Ishikawa (cell line): ENCODE data around the gene CRPPA.

ENCODE experiments used
- CREB1 ChIP-seq: IDR thresholded peaks from 2 replicates; pipeline ENCODE4 v1.6.1; 2012; ENCODE audit warnings: low read depth
- EGR1 ChIP-seq: IDR thresholded peaks from 2 replicates; pipeline ENCODE4 v1.6.1; 2012
- TAF1 ChIP-seq: IDR thresholded peaks from 2 replicates; pipeline ENCODE4 v1.6.1; 2012; ENCODE audit warnings: low read depth, mild to moderate bottlenecking

DNA sequence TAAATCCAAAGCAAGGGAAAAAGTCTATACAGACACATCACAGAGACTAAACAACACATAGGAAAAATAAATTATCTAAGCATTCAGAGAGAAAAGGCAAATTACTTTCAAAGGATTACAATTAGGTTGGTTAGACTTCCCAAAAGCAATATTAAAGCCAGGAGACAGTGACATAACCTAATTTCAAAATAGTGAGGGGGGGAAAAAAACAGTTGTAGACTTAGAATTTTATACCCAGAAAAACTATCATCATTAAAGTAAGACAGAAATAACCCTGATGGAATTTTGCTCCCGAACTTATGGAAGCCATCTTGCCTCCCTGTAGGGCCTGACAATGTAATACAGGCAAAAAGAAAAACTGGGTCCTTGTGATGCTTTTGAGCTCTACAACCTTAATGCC lies 18.4 kb downstream of the CRPPA start:
- TF ChIP-seq EGR1 (no peak), CREB1 (no peak), TAF1 (no peak)
